Measurements from ENCODE around the gene CTNNBL1.

The CTNNBL1 gene

GRCh38 chr20:37904008-37904642, 210.3 kb downstream of the CTNNBL1 start:
- DNase-seq = no peak

- DNase-seq = no peak
Measured at GRCh38 chr20:37904845-37905373, 211.1 kb downstream of the CTNNBL1 start.

GRCh38 chr20:37905671-37906613, 212.1 kb downstream of the CTNNBL1 start:
- no peak for DNase-seq

- no peak for DNase-seq
Measured at GRCh38 chr20:37907330-37907676, 213.5 kb downstream of the CTNNBL1 start.

DNA sequence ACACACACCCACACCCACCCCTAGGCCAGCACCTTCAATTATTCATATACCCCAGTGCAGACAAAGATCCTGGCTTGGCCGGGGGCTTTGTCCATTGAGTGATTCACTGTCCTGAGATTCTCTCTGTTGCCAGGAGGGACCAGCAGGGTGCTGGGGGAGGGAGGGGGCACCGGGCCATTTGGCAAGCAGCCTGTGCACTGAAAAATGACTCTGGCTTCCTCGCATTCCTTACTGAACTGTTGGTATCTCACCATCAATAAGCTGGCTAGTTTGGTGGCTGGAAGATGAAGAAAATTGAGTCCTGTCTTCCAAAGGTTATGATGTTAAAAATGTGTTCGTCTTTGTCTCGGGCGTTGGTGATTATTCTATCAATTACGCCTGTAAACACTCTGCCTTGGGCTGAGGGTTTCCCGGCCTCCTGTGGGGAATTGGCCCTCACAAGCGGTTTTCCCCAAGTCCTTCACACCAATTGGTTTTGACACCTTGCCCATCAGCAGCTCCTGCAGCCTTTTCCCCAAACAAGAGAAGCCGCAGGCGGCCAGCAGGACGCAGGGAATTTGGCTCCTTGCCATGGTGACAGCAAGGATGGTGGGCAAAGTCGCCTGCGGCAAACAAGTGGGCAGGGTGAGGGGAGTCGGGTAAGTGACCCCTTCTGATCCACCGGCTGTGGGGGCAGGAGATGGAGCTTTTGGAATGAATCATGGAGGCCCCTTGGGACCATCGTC, 214.0 kb downstream of the CTNNBL1 start:
- DNase-seq = no peak

DNA sequence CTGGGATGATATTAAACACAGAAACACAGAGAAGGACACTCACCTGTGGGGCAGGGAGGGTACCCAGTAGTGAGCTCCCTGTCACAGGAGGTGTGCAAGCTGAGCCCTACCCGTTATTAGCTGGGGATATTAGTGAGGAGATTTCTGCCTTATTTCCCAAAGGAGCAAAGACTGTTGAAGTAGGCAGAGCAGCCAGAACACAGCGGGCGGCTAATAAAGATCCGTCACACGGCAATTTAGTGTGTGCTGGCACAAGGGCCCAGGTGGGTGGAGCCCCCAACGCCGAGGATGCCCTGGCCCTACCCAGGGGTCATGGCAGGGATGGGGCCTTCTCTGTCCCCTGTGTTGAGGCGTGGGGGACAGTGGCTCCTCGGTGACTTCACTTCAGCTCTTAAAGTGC, 217.4 kb downstream of the CTNNBL1 start:
- DNase-seq = no peak

- DNase-seq = peak; percentile 20
Measured at GRCh38 chr20:37911838-37912281, 218.0 kb downstream of the CTNNBL1 start.

- DNase-seq = no peak
Measured at GRCh38 chr20:37912874-37913273, 219.0 kb downstream of the CTNNBL1 start.

DNA sequence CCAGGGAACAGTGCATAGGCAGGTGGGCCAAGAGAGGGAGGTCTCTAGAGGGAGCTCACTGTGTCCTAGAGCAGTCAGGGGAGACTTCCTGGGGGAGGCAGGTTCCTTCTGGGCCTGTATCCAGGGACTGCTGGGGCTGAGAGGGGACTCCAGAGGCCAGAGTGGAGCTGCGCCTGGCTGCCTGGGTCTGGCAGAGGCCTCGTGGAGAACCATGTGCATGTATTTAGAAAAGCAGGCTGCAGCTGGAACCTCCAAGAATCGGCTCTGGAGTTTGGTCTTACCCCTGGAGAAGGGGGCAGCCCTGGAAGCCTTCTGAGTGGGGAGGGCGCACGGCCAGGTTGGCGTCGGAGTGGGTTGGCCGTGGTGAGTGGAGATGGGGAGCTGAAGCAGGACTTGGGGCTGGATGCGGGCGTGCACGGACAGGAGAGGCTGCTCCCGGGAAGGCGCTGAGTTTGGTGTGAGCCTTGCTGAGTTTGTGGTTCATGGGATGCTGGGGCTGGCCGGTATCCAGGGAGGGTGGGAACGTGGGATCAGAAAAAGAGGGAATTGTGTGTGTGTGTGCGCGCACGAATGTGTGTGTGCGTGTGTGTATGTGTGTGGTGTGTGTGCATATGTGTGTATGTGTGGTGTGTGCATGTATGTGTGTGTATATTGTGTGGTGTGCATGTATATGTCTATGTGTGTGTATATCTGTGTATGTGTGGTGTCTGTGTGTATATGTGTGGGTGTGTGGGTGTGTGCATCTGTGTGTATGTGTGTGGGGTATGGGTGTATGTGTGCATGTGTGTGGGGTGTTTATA, 219.9 kb downstream of the CTNNBL1 start:
- no peak for DNase-seq

GRCh38 chr20:37914367-37914671, 220.5 kb downstream of the CTNNBL1 start:
- no peak for DNase-seq

DNA sequence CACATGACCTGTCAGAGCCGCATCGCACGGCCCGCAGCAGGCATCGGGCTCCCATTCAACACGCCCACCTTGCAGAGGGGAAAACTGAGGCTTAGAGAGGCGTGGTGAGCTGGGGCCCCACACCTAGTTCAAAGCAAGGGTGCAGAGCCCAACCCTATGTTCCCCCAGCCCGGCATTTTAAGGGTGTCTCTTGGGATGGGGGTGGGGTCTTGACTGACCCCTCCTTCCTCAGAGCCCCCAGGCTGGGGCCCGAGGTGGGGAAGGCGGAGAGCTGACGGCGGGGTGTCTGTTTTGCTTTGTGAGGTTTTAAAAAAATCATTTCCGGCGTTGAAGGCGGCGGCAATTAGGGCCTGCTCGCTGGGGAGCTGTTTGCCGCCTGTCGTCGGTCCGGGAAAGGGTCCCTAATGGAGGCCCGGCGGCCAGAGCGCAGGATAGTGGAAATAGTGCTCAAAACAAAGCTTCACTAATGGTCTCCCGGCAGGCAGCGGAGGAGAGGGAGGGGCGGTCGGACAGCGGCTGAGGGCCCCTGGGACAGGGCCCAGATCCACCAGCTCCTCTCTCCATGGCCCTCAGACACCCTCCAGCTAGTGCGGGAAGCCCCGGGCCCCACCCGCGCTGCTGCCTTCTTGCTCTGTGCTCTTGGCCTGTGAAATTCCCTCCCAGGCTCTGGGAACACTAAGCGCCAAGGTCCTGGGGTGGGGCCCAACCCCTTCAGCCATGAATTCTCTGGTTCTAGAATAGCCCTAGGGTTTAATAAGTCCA, 221.0 kb downstream of the CTNNBL1 start:
- peak; percentile 20 for DNase-seq

DNA sequence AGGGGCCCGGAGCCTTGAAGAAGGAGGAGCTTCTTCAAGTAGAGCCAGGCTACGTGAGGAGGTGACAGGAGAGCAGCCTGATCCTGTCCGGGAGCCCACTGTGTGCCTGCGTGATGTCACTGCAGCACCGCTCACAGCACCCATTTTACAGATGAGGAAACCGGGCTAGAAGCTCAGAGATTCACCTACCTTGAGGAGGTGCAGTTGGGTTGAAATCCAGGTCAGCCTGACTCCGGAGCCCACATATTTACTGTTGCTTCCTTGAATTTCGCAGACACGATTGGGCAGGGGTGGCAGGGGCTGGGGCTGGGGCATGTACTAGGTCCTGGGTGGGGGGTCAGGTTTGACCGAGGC, 221.6 kb downstream of the CTNNBL1 start:
- DNase-seq = no peak

DNA sequence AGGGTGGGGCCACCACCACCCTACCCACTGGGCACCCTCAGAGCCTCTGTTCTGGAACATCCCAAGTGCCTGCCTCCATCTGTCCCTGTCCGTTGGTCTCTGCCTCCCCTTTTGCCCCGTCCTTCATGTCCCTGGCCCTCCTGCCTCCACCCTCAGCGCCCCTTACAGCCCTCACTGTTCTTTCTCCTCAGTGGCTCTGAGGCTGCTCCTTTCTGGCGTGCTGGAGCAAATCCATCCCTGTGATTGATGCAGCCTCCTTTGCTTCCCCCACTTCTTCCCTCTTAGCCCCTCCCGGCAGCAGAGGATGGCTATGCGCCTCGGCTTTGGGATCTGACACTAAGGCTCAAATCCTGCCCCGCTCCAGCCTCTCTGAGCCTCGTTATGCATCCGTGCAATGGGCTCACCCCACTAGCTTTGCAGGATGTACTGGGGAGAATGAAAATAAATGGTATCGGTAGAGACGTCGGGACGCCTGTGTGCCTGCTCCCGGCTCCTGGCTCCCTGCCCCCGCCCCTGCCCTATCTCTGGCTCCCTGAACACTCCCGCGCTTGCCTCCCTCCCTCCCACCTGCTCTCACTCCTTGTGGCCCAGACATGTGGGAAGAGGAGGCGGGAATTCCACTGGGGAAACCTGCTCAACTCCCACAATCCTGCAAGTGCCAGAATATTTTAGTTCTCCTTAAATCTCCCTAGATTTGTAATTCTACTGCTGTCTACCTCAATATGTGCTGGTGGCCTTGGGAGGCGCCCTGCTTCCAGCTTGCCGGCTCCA, 222.2 kb downstream of the CTNNBL1 start:
- DNase-seq = no peak

- no peak for DNase-seq
Measured at GRCh38 chr20:37917461-37917860, 223.6 kb downstream of the CTNNBL1 start.

DNA sequence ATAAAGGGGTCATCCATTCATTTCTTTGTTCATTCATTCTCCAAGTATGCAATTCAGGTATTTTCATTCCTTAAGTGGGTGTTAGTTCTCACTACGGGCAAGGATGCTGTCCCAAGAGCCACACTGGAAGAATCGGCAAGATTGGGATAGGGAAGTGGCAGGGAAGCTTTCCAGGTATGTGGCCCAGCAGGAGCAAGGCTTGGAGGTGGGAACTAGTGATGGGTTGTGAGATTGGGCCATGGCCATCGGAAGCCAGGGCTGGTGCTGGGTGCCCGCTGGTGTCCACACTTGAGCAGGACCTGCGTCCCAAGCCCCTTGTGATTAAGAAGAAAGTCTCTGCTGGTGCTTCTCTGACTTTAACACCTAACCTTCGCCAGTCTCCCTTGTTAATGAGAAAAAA, 224.2 kb downstream of the CTNNBL1 start:
- no peak for DNase-seq

DNA sequence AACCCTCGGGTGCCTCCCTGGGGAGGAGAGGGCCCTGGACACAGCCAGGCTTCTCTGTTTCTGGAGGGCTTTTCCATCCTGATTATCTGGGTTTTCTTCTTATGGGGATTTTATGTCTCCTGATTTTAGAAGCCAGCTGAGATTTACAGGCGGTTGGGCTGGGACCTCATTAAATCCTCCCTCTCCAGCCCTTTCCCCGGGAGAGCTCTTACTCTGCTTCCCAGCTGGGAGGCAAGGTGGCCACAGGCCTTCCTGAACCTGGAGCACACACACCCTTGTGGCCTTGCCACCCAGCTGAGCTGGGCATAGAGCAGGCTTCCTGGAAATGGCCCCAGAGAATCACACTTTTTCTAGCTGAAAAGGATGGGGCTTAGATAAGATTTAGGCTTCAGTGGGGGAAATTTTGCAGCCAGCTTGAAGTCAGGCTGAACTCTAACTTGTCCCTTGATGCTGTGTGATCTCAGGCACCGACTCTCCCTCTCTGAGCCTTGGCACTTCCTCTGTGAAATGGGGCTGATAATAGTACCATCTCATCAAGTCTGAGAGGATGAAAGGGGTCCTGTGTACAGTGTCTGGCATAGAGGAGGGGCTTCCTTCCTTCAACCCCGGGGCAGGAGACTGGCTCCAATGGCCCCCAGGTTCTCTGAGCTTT, 225.7 kb downstream of the CTNNBL1 start:
- DNase-seq = no peak

GRCh38 chr20:37920270-37920669, 226.4 kb downstream of the CTNNBL1 start:
- peak; percentile 55 for DNase-seq

DNA sequence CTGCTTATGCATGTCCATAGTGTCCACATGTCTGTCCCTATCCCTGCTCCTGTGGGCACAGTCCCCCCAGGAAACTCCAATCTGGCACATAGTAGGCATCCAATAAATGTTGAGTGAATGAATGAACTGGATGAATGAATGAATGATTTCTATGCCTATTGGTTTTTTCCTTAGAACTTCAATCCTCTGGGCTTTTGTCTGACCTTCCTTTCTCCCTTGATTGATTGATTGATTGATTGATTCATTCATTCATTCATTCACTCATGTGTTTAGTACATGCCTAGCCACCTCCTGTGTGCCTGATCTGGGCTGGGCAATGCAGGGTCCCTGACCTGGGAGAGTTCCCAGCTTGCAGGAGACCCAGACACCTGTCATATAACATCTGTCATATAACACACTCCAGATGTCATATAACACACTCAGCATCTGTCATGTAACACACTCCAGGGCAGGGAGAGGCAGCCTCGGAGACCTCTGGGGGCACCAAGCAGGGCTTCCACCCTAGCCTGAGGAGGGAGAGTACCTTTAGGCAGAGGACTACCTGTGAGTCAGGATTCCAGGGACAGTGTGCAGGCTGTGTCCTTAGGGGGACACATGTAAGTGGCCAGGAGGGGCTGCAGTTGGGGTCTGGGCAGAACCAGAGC, 227.0 kb downstream of the CTNNBL1 start:
- no peak for DNase-seq

DNA sequence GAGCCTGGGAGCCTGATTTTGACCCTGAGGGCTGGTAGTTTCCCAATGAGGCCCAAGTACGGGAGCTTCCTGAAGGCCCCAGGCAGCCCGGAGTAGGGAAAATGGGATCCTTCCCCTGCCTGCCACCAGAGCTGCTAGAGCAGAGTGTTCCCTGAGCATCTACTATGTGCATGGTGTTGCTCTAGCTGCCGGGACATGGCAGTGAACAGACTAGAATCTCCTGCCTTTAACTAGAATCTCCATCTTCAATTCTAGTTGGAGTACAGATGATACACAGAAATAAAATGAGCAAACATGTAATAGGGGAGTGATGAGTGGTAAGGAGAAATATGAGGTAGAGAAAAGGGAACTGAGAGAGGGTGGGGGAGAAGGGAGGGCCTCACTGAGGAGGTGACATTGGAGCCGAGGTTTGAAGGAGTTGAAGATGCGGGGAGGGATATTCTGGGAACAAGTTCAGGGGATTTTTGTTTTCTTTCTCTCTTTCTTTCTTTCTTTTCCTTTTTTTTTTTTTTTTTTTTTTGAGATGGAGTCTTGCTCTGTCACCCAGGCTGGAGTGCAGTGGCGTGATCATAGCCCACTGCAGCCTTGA, 227.6 kb downstream of the CTNNBL1 start:
- no peak for DNase-seq

Data from activated CD4-positive, alpha-beta T cell treated with anti-CD3 and anti-CD28 coated beads for 48 hours (primary cell).